ENCODE data around the gene GJB1. TPM values are rescaled to one million over a fixed set of nuclear protein-coding genes. Genes with fewer than 3 reads are reported as not detected.

GJB1 gene
- total RNA-seq (under 1 TPM; 0.21 to 0.67 TPM), polyA plus RNA-seq (ENCODE audit: insufficient read length in 6 of 6) (1 to 10 TPM; 3.2 to 6.6 (median 5.2) TPM)
- long read RNA-seq, donor 1, partial matches to known transcripts: 0 of 6 reads
- long read RNA-seq, donor 1, other reads (novel, unspliced or antisense): 0 of 6 reads
- long read RNA-seq, donor 2, partial matches to known transcripts: 0 of 2 reads
- long read RNA-seq, donor 2, other reads (novel, unspliced or antisense): 0 of 2 reads
- long read RNA-seq, donor 3, partial matches to known transcripts: 0 of 1 reads
- long read RNA-seq, donor 3, other reads (novel, unspliced or antisense): 0 of 1 reads
- long read RNA-seq, donor 4, partial matches to known transcripts: 0 of 2 reads
- long read RNA-seq, donor 4, other reads (novel, unspliced or antisense): 1 of 2 reads
- long read RNA-seq, donor 5, partial matches to known transcripts: 0 of 3 reads
- long read RNA-seq, donor 5, other reads (novel, unspliced or antisense): 0 of 3 reads
- long read RNA-seq, donor 6, partial matches to known transcripts: 0 of 1 reads
- long read RNA-seq, donor 6, other reads (novel, unspliced or antisense): 0 of 1 reads
- long read RNA-seq, donor 7, partial matches to known transcripts: 0 of 4 reads
- long read RNA-seq, donor 7, other reads (novel, unspliced or antisense): 0 of 4 reads
- long read RNA-seq, donor 8, partial matches to known transcripts: 0 of 1 reads
- long read RNA-seq, donor 8, other reads (novel, unspliced or antisense): 0 of 1 reads
- long read RNA-seq, donor 9: 0 reads
- long read RNA-seq, donor 10: 0 reads
- long read RNA-seq, donor 11, partial matches to known transcripts: 0 of 1 reads
- long read RNA-seq, donor 11, other reads (novel, unspliced or antisense): 0 of 1 reads
- long read RNA-seq, donor 12, partial matches to known transcripts: 0 of 3 reads
- long read RNA-seq, donor 12, other reads (novel, unspliced or antisense): 0 of 3 reads

DNA sequence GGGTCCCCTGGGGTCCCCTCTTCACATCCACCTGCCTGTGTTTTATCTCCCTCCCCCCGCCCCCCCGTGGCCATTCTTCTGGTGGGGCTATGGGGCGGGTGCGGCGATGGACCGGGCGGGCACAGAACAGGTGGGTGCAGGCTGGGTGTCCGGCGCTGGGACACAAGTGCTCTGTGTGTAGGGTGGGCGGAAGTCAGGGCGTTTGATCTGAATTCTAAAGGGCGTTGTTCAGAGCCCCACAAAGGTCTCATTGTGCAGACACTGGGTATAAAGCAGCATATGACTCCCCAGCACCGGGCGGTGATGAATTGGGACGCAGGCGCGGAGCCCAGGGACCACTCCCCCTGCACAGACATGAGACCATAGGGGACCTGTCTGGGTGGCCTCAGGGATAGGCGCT, at the start of gene GJB1:
Gene GJB1 (plus strand): TSS at position 296 of the 400 bp plus-strand sequence. CDS start 484 bp downstream, outside the sequence.
- no peak within 1 kb of the TSS for H3K27ac ChIP-seq
- no peaks in the 10 kb centered on the region for H3K36me3 ChIP-seq
- no peaks in the 10 kb centered on the region for H3K27me3 ChIP-seq
- no peaks in the 10 kb centered on the region for H3K4me1 ChIP-seq
- H3K4me3 ChIP-seq: no peak within 1 kb of the TSS
- DNase-seq: no peak
- ATAC-seq: no peak
- intact Hi-C loops (cut with DNase I): no loop called here
- TF ChIP-seq, protein P1, sequence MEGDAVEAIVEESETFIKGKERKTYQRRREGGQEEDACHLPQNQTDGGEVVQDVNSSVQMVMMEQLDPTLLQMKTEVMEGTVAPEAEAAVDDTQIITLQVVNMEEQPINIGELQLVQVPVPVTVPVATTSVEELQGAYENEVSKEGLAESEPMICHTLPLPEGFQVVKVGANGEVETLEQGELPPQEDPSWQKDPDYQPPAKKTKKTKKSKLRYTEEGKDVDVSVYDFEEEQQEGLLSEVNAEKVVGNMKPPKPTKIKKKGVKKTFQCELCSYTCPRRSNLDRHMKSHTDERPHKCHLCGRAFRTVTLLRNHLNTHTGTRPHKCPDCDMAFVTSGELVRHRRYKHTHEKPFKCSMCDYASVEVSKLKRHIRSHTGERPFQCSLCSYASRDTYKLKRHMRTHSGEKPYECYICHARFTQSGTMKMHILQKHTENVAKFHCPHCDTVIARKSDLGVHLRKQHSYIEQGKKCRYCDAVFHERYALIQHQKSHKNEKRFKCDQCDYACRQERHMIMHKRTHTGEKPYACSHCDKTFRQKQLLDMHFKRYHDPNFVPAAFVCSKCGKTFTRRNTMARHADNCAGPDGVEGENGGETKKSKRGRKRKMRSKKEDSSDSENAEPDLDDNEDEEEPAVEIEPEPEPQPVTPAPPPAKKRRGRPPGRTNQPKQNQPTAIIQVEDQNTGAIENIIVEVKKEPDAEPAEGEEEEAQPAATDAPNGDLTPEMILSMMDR (IDR thresholded peaks at IDR 0.05): no peak
- no peaks in the 10 kb centered on the region for H3K9me3 ChIP-seq

DNA sequence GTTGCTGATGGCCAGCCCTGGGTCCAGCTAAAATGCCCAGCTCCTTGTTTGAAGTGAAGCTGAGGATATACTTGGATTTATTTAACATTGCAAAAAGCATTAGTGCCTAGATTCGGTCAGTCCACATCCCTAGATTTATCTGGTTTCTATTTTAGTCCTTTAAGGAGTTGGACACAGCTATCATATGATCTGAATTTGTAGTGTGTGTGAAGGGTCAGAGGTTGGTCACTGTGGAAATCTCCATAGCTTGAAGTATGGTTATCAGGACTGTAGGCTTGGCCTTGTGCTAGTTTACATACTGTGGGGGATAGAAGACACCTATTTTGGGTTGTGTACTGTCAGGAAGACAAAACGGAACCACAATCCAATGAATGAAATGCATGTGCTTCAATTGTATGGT, 49.6 kb upstream of the GJB1 start:
- Histone ChIP-seq H3K4me3 (no peak overlapping the region), H3K27ac (no peak overlapping the region), H3K36me3 (no peaks in the 10 kb centered on the region), H3K27me3 (no peaks in the 10 kb centered on the region), H3K9me3 (no peaks in the 10 kb centered on the region), H3K4me1 (no peaks in the 10 kb centered on the region)
- DNase-seq (no peak), ATAC-seq (no peak)
- TF ChIP-seq, protein P1 (IDR thresholded peaks at IDR 0.05): no peak
- intact Hi-C loops (cut with DNase I): no loop called here

DNA sequence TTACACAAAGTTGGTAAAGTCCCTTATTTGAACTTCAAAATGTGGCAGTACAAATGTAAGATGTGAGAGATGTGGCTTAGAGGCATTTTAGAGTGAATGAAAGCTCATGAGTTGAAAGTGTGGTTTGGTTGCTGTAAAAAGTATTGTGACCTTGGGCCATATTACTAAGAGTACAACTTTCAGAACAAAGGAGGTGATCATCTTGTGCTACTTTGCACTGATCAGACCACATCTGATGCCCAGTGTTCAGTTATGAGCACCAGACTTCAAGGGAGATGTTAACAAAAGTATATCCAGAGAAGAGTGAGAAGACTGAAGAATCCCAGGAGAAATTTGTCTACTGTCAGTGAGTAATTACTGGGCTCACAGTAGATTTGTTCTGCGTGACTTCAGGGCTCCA, 48.2 kb upstream of the GJB1 start:
- DNase-seq (no peak), ATAC-seq (no peak)
- TF ChIP-seq, protein P1 (IDR thresholded peaks at IDR 0.05): no peak
- intact Hi-C loops (cut with DNase I): no loop called here
- H3K9me3 ChIP-seq: no peaks in the 10 kb centered on the region
- no peaks in the 10 kb centered on the region for H3K4me1 ChIP-seq
- no peak overlapping the region for H3K27ac ChIP-seq
- H3K4me3 ChIP-seq: no peak overlapping the region
- no peaks in the 10 kb centered on the region for H3K27me3 ChIP-seq
- no peaks in the 10 kb centered on the region for H3K36me3 ChIP-seq

DNA sequence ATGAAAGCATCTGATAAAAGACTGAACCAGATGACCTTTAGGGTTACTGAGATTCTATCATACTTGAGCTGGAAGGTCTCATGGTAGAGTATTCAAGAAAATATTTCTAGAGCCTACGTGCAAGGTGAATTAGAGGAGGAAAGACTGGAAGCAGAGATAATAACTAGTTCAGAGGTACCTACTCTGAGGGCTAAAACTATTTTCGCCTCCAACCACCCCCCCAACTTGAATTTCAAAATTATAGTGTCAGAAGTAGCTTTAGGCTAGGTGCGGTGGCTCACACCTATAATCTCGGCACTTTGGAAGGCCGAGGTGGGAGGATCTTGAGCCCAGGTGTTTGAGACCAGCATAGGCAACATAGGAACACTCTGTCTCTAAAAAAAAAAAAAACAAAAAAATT, 47.5 kb upstream of the GJB1 start:
- no peak for DNase-seq
- Histone ChIP-seq H3K36me3 (no peaks in the 10 kb centered on the region), H3K4me3 (no peak overlapping the region), H3K27me3 (no peaks in the 10 kb centered on the region), H3K4me1 (no peaks in the 10 kb centered on the region), H3K27ac (no peak overlapping the region), H3K9me3 (no peaks in the 10 kb centered on the region)
- TF ChIP-seq, protein P1 (IDR thresholded peaks at IDR 0.05): no peak
- ATAC-seq: no peak
- intact Hi-C loops (cut with DNase I): no loop called here

DNA sequence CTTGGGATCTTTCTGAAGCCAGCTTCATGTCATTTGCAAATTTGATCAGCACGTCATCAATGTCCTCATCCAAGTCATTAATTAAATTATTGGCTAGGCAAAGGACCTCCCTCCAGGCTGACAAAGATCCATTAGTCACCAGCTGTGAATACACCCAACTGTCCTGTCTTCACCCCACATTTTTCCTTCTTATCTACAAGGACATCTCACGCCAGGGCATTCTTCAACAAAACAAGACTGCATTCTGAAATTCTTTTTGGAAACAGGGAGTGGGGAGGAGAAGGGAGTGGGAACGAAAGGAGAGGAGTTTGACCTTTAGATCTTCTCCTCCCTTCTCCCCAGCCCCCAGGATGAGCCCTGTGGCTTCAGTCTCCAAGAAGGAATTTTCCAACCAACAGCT, 45.7 kb upstream of the GJB1 start:
- Histone ChIP-seq H3K4me3 (no peak overlapping the region), H3K27me3 (no peaks in the 10 kb centered on the region), H3K27ac (no peak overlapping the region), H3K36me3 (no peaks in the 10 kb centered on the region), H3K4me1 (no peaks in the 10 kb centered on the region), H3K9me3 (no peaks in the 10 kb centered on the region)
- TF ChIP-seq, protein P1 (IDR thresholded peaks at IDR 0.05): no peak
- ATAC-seq: no peak
- no peak for DNase-seq
- intact Hi-C loops (cut with DNase I): no loop called here
